WERI-Rb-1 (cell line): ENCODE measurements around the gene SETX.

Experiments
- DNase-seq: peaks from one replicate; pipeline ENCODE4 v3.0.0-alpha.2; 2020
- H3K27ac ChIP-seq: fragments of 250-450 bp; sonication (Bioruptor Pico); 2 replicates; pipeline ENCODE4 v1.5.1; 2020; ENCODE audit warnings: mild to moderate bottlenecking, moderate library complexity
- H3K27me3 ChIP-seq: fragments of 250-450 bp; sonication (Bioruptor Pico); 2 replicates; pipeline ENCODE4 v1.5.1; 2021; ENCODE audit warnings: mild to moderate bottlenecking, low read depth, moderate library complexity; ENCODE audit not compliant: insufficient read depth, severe bottlenecking
- H3K36me3 ChIP-seq: fragments of 250-450 bp; sonication (Bioruptor Pico); 2 replicates; pipeline ENCODE4 v1.5.1; 2020; ENCODE audit warnings: mild to moderate bottlenecking, moderate library complexity
- H3K4me3 ChIP-seq: 2 replicates; pipeline ENCODE4 v1.5.1; 2011; ENCODE audit warnings: low read depth, mild to moderate bottlenecking, control low read depth, low read length
- H3K9me3 ChIP-seq: fragments of 250-450 bp; sonication (Bioruptor Pico); 2 replicates; pipeline ENCODE4 v1.5.1; 2021; ENCODE audit warnings: mild to moderate bottlenecking, moderate library complexity; ENCODE audit not compliant: severe bottlenecking
- CTCF ChIP-seq: IDR thresholded peaks from 2 replicates; pipeline ENCODE4 v1.5.1; 2011; ENCODE audit warnings: low read depth, mild to moderate bottlenecking, control low read depth, inconsistent platforms, low read length

The SETX gene

DNA sequence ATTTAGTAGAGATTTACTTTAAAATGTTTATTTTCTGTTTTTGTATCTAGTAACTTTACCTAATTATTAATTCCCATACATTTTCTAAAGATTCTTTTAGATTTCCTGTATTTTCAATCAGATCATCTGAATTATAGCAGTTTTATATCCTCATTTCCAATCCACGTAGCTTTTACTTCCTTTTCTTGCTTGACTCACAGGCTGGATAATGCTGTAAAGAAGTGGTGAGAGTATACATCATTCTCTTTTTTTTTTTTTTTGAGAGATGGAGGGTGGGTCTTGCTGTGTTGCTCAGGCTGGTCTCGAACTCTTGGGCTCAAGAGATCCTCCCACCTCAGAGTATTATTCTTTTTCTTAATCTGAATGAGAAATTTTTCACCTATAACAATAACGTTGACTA is 11.2 kb upstream of the SETX start:
- no peaks in the 10 kb centered on the region for H3K36me3 ChIP-seq
- no peaks in the 10 kb centered on the region for H3K9me3 ChIP-seq
- no peaks in the 10 kb centered on the region for H3K27me3 ChIP-seq
- no peak for TF ChIP-seq CTCF
- no peak overlapping the region for H3K27ac ChIP-seq
- no peak overlapping the region for H3K4me3 ChIP-seq
- DNase-seq = no peak

- Histone ChIP-seq H3K27me3 (no peaks in the 10 kb centered on the region), H3K4me3 (no peak overlapping the region), H3K9me3 (no peaks in the 10 kb centered on the region), H3K36me3 (no peaks in the 10 kb centered on the region), H3K27ac (no peak overlapping the region)
- DNase-seq = no peak
- TF ChIP-seq CTCF = no peak
Measured at GRCh38 chr9:132364068-132364467, 9.3 kb upstream of the SETX start.

GRCh38 chr9:132357764-132358163 is 3.0 kb upstream of the SETX start:
- no peak overlapping the region for H3K4me3 ChIP-seq
- peaks cover 10% of the 10 kb centered on the region for H3K36me3 ChIP-seq
- no peaks in the 10 kb centered on the region for H3K27me3 ChIP-seq
- H3K9me3 ChIP-seq = no peaks in the 10 kb centered on the region
- no peak for TF ChIP-seq CTCF
- H3K27ac ChIP-seq = no peak overlapping the region
- no peak for DNase-seq

- no peak for DNase-seq
- Histone ChIP-seq H3K4me3 (no peak overlapping the region), H3K27ac (no peak overlapping the region), H3K9me3 (no peaks in the 10 kb centered on the region), H3K27me3 (no peaks in the 10 kb centered on the region), H3K36me3 (peaks cover 23% of the 10 kb centered on the region)
- no peak for TF ChIP-seq CTCF
Measured at GRCh38 chr9:132356324-132356924, 1.6 kb upstream of the SETX start.

DNA sequence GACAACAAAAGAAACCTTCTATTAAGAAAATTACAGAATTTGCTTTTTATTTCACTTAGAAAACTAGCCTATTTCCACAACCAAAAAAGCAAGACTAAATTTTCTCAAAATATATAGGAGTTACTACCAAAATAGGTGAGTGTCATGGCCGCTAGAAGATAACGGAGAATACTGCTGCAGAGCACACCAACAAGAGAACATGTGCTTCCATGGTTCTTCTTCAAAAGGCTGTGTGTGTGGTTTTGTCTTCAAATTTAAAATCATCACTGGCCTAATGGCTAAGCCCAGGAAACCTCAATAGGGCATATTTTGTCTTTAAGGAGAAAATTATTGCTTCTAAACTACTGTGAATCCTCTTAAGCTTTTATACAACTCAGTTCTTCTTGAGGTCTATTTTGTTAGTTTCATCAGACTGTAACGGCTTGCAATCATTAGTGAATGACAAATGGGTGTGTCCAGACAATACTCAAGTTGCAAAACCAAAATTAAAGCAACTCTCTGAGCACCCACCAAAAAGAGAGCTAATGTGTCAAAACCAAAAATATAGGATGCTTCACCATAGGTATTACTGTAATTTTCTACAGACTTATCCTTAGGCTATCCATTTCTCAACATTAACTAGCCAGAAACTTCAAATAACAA is 3.3 kb downstream of the SETX start:
- Histone ChIP-seq H3K27me3 (no peaks in the 10 kb centered on the region), H3K36me3 (peaks cover 66% of the 10 kb centered on the region), H3K4me3 (no peak overlapping the region), H3K9me3 (no peaks in the 10 kb centered on the region), H3K27ac (no peak overlapping the region)
- no peak for TF ChIP-seq CTCF
- no peak for DNase-seq

DNA sequence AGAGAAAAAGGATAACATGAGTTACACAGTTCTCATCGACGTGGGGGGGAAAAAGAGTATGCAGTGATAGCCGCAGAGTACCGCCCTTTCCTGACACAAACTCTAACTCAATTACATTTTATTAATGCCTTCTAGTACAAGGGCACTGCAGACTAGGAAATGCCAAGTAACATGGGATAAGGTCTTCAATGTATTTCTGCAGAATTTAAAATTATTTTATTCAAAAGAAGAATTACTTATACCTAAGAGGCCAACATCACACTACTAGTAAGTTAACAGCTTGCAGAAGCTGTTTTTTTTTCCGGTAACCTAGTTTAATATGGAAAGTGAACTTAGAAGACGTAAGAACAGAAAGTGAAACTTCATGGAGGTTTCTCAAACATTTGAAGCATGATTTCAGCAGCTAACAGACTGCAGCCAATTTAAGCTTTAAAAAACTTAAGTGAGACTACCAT is 3.9 kb downstream of the SETX start:
- Histone ChIP-seq H3K27me3 (no peaks in the 10 kb centered on the region), H3K36me3 (peaks cover 72% of the 10 kb centered on the region), H3K9me3 (no peaks in the 10 kb centered on the region), H3K27ac (no peak overlapping the region), H3K4me3 (no peak overlapping the region)
- no peak for DNase-seq
- TF ChIP-seq CTCF = no peak
